Hematopoietic multipotent progenitor cell treated with erythropoietin and hydrocortisone succinate and interleukin-3 and kit ligand, for 15 days (in vitro differentiated cells): Measurements from ENCODE around the gene QSOX1.

Experiments
- DNase-seq: peaks from one replicate; pipeline ENCODE4 v3.0.0-alpha.2; 2015; ENCODE audit warnings: low spot score

QSOX1 gene

DNA sequence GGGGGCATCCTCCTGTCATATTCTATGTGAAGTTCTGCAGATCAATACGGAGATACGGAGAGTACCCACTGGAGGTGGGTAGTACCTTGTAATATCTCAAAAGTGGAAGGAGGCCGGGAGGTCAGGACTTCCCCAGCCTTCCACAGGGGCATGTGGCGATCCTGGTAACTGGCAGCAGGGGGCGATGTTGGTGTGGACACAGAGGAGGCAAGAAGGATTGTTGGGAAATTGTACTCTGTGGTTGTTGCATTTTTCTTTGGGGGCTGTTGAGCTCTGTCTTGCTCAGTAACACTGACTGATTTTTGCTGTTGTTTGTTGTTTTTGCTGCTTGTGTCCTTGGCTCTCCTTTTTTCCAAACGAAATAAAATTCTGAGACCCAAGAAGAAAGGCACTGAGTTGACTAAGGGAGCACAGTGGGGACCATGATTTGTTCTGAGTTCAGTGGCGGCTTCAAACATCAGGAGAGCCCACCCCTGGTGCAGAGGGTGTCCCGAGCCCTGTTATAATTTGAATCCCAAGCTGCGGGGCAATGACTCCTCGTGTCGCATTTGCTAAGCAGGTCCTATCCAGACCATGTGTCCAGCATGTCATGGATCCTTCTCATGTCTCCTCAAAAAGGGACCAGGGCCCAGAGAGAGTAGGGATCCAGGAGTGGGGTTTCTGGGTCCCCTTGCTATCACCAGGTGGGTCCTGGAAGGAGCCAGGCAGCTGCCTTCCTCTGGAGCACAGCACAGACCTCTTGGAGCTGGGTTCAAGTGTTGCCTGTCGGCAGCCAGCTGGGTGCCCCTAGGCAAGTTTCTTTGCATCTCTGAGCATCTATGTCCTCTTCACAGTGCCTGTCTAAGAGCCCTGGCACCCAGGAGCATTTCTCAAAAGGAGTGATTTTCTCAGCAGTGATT, 98.2 kb downstream of the QSOX1 start:
- DNase-seq = peak; percentile 54
